OCI-LY1 (cell line): ENCODE measurements around the gene PLA2G4B.

Source experiments
- H2AFZ ChIP-seq: fragments of 200-600 bp; sonication (generic), shearing (Covaris generic); 2 replicates; pipeline ENCODE4 v1.6.0; 2014; ENCODE audit warnings: antibody characterized with exemption, mild to moderate bottlenecking, low read length
- H3F3A ChIP-seq: fragments of 200-600 bp; sonication (generic), shearing (Covaris generic); 2 replicates; pipeline ENCODE4 v1.6.0; 2014; ENCODE audit warnings: mild to moderate bottlenecking, antibody characterized with exemption, low read length, moderate library complexity; ENCODE audit not compliant: insufficient read depth
- H3K27ac ChIP-seq: fragments of 200-600 bp; sonication (generic); 2 replicates; pipeline ENCODE4 v1.5.1; 2014; ENCODE audit warnings: low read length, mixed run types, mild to moderate bottlenecking, low read depth; ENCODE audit not compliant: poor library complexity, severe bottlenecking
- H3K27me3 ChIP-seq: fragments of 200-600 bp; sonication (generic); 2 replicates; pipeline ENCODE4 v1.6.0; 2014; ENCODE audit warnings: antibody characterized with exemption, mild to moderate bottlenecking, low read length, moderate library complexity; ENCODE audit not compliant: insufficient read depth
- H3K36me3 ChIP-seq: fragments of 200-600 bp; sonication (generic); 2 replicates; pipeline ENCODE4 v1.6.1; 2014; ENCODE audit warnings: mild to moderate bottlenecking, antibody characterized with exemption, low read length, moderate library complexity, mixed read lengths; ENCODE audit not compliant: insufficient read depth
- H3K4me1 ChIP-seq: fragments of 200-600 bp; sonication (generic); 2 replicates; pipeline ENCODE4 v1.5.1; 2014; ENCODE audit warnings: mild to moderate bottlenecking, low read length, moderate library complexity; ENCODE audit not compliant: insufficient read depth, severe bottlenecking
- H3K4me2 ChIP-seq: fragments of 200-600 bp; sonication (generic), shearing (Covaris generic); 2 replicates; pipeline ENCODE4 v1.6.1; 2014; ENCODE audit warnings: low read length
- H3K4me3 ChIP-seq: fragments of 200-600 bp; sonication (generic); 2 replicates; pipeline ENCODE4 v1.5.1; 2014; ENCODE audit warnings: low read length, low read depth, mild to moderate bottlenecking, mixed read lengths; ENCODE audit not compliant: poor library complexity, severe bottlenecking
- H3K79me2 ChIP-seq: fragments of 200-600 bp; shearing (Covaris generic); 2 replicates; pipeline ENCODE4 v1.6.1; 2016; ENCODE audit warnings: mixed run types, low read length, mixed read lengths; ENCODE audit not compliant: insufficient read depth
- H3K9ac ChIP-seq: fragments of 200-600 bp; sonication (generic), shearing (Covaris generic); 2 replicates; pipeline ENCODE4 v1.6.1; 2014; ENCODE audit warnings: mild to moderate bottlenecking, low read length, mixed read lengths
- H3K9me2 ChIP-seq: fragments of 200-600 bp; sonication (generic), shearing (Covaris generic); 2 replicates; pipeline ENCODE4 v1.6.1; 2014; ENCODE audit warnings: low read depth, mild to moderate bottlenecking, low read length, mixed read lengths
- H3K9me3 ChIP-seq: fragments of 200-600 bp; shearing (Covaris generic); 2 replicates; pipeline ENCODE4 v1.6.1; 2014; ENCODE audit warnings: low read length, mixed read lengths
- H4K20me1 ChIP-seq: fragments of 200-600 bp; sonication (generic), shearing (Covaris generic); 2 replicates; pipeline ENCODE4 v1.6.0; 2016; ENCODE audit warnings: mild to moderate bottlenecking, low read length; ENCODE audit not compliant: insufficient read depth
- CTCF ChIP-seq: fragments of 200-600 bp; sonication (generic), shearing (Covaris generic); IDR thresholded peaks from 2 replicates; pipeline ENCODE4 v1.5.1; 2017; ENCODE audit warnings: mild to moderate bottlenecking, antibody characterized with exemption, low read length, moderate library complexity, mixed read lengths
- EZH2 ChIP-seq: fragments of 200-600 bp; sonication (generic), shearing (Covaris generic); IDR thresholded peaks from 2 replicates; pipeline ENCODE4 v1.8.0; 2017; ENCODE audit warnings: borderline replicate concordance, mixed run types, mild to moderate bottlenecking, antibody characterized with exemption, low read length, moderate library complexity, mixed read lengths

PLA2G4B gene

GRCh38 chr15:41890050-41890690 is 51.5 kb downstream of the PLA2G4B start:
- Histone ChIP-seq H3K4me1 (peaks cover 6% of the 10 kb centered on the region), H3F3A (no peaks in the 10 kb centered on the region), H3K27me3 (peaks cover 13% of the 10 kb centered on the region; the same call in 1 of the 2 replicates), H3K4me2 (no peak overlapping the region), H2AFZ (no peak overlapping the region), H3K9me2 (no peaks in the 10 kb centered on the region), H3K9ac (no peak overlapping the region), H3K9me3 (no peaks in the 10 kb centered on the region), H3K79me2 (no peaks in the 10 kb centered on the region), H3K4me3 (no peak overlapping the region), H4K20me1 (no peaks in the 10 kb centered on the region), H3K36me3 (no peaks in the 10 kb centered on the region), H3K27ac (no peak overlapping the region)
- no peak for TF ChIP-seq EZH2
- no peak for TF ChIP-seq CTCF

- Histone ChIP-seq H3K4me2 (no peak overlapping the region), H3K9me2 (no peaks in the 10 kb centered on the region), H3K4me3 (no peak overlapping the region), H3K4me1 (peaks cover 6% of the 10 kb centered on the region), H3K27me3 (0 out of 2 replicates have a peak, but pooled peaks cover 13% of the 10 kb centered on the region), H4K20me1 (no peaks in the 10 kb centered on the region), H3K27ac (no peak overlapping the region), H3K9ac (no peak overlapping the region), H3K79me2 (no peaks in the 10 kb centered on the region), H2AFZ (no peak overlapping the region), H3K9me3 (no peaks in the 10 kb centered on the region), H3F3A (no peaks in the 10 kb centered on the region), H3K36me3 (no peaks in the 10 kb centered on the region)
- TF ChIP-seq CTCF (no peak), EZH2 (no peak)
Observed at GRCh38 chr15:41891226-41891625, 52.6 kb downstream of the PLA2G4B start.

GRCh38 chr15:41891946-41892345 is 53.3 kb downstream of the PLA2G4B start:
- Histone ChIP-seq H3K27ac (no peak overlapping the region), H3K4me3 (no peak overlapping the region), H3K4me1 (peaks cover 6% of the 10 kb centered on the region), H3K9ac (no peak overlapping the region), H3K79me2 (no peaks in the 10 kb centered on the region), H3K9me3 (no peaks in the 10 kb centered on the region), H3K36me3 (no peaks in the 10 kb centered on the region), H3K9me2 (no peaks in the 10 kb centered on the region), H3F3A (no peaks in the 10 kb centered on the region), H2AFZ (no peak overlapping the region), H4K20me1 (no peaks in the 10 kb centered on the region), H3K27me3 (0 out of 2 replicates have a peak, but pooled peaks cover 13% of the 10 kb centered on the region), H3K4me2 (no peak overlapping the region)
- TF ChIP-seq EZH2 (no peak), CTCF (no peak)
